Fibroblast of the aortic adventitia (primary cell): ENCODE measurements around the gene DCLK1. TPM values are rescaled to one million over a fixed set of nuclear protein-coding genes. Genes with fewer than 3 reads are reported as not detected.

Source experiments
- DNase-seq: peaks from one replicate; pipeline ENCODE4 v3.0.0-alpha.2; 2010; ENCODE audit warnings: low read depth
- H3K4me3 ChIP-seq: 2 replicates; pipeline ENCODE4 v1.5.1; 2011; ENCODE audit warnings: low read depth, mild to moderate bottlenecking, control low read depth, low read length, moderate library complexity
- total RNA-seq: library from RNA; depleted of rRNA; stranded (reverse); fragments of >200 nt; gene quantifications from 2 replicates; pipeline ENCODE4 v1.2.3, GENCODE V29; 2012; ENCODE audit warnings: low replicate concordance
- TF ChIP-seq, protein P1 (sequence below): IDR thresholded peaks from 2 replicates; pipeline ENCODE4 v1.5.1; 2011; ENCODE audit warnings: mild to moderate bottlenecking, low read length, control low read depth, inconsistent platforms; ENCODE audit not compliant: insufficient read depth

The DCLK1 gene
- total RNA-seq, 1 donor, result 80.0 TPM

GRCh38 chr13:35876601-35877000 is 254.6 kb downstream of the DCLK1 start:
- TF ChIP-seq, protein P1, sequence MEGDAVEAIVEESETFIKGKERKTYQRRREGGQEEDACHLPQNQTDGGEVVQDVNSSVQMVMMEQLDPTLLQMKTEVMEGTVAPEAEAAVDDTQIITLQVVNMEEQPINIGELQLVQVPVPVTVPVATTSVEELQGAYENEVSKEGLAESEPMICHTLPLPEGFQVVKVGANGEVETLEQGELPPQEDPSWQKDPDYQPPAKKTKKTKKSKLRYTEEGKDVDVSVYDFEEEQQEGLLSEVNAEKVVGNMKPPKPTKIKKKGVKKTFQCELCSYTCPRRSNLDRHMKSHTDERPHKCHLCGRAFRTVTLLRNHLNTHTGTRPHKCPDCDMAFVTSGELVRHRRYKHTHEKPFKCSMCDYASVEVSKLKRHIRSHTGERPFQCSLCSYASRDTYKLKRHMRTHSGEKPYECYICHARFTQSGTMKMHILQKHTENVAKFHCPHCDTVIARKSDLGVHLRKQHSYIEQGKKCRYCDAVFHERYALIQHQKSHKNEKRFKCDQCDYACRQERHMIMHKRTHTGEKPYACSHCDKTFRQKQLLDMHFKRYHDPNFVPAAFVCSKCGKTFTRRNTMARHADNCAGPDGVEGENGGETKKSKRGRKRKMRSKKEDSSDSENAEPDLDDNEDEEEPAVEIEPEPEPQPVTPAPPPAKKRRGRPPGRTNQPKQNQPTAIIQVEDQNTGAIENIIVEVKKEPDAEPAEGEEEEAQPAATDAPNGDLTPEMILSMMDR, result no peak
- H3K4me3 ChIP-seq, result no peak overlapping the region
- no peak for DNase-seq

DNA sequence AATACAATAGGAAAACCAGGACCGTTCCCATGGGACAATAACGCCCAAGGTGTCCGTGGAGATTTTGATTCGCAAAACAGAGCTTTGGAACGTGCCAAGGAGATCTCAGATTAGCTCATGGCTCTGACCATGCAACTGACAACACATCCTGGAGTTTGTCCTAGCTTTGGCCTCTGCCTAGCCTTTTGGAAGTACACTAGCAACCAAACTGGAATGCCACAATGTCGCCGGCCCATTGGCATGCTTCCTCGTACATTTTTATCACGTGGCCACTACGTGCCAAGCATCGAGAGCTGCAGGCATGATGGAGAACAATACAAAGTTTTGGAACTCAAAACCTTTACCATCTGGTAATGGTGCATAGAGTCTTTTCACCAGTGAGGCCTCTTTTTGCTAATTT is 256.5 kb downstream of the DCLK1 start:
- no peak overlapping the region for H3K4me3 ChIP-seq
- no peak for DNase-seq
- TF ChIP-seq, protein P1, result no peak

- no peak overlapping the region for H3K4me3 ChIP-seq
- TF ChIP-seq, protein P1, result no peak
- no peak for DNase-seq
Measured at GRCh38 chr13:35872369-35872768, 258.8 kb downstream of the DCLK1 start.

GRCh38 chr13:35871561-35871960 is 259.6 kb downstream of the DCLK1 start:
- no peak overlapping the region for H3K4me3 ChIP-seq
- TF ChIP-seq, protein P1, result no peak
- DNase-seq, result no peak

- TF ChIP-seq, protein P1, result no peak
- DNase-seq, result peak; percentile 55
- H3K4me3 ChIP-seq, result no peak overlapping the region
Measured at GRCh38 chr13:35866801-35867200, 264.4 kb downstream of the DCLK1 start.

DNA sequence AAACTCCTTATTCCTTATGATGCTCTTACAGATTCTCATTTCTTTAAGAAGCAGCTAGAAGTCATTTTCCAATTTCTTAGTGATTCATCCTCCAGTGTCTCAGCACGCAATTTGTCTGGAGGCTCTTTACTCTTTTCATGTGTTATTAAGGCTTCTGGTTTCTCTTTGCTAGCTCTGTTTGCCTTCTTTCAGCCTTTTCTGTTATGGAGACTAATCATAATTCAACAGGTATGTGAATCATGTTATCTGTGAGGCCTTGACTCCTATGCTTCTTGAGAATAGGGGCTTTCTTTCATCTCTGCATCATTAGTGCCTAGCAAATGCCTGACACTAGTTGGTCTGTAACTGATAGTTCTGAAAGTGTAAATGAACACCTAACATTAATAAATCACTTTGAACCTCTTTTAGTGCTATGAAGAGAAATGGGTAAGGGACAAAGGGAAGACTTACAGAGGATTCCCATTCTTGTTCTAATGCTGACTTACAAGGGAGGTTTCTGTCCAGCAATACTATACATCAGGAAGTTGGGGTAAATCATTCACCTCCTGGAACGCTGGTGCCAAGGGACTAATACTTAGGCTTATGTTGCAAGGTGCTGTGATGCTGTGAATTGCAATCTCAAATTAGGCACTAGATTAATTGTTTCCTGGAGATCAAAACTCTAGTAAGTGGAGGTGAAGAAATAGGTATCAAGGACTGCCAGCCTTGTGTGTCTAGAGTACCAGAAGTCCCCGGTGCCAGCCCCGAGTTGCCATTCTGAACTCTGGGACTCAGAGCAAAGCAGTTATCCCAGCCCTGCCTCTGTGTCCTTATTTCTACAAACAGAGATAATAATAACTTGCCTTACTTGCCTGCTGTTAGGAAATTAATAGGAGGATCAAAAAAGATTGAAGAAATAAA is 265.6 kb downstream of the DCLK1 start:
- H3K4me3 ChIP-seq, result no peak overlapping the region
- TF ChIP-seq, protein P1, result no peak
- no peak for DNase-seq
